Spinal cord (tissue), 10 donors: ENCODE data around the gene LHFPL3. TPM values are rescaled to one million over a fixed set of nuclear protein-coding genes. Genes with fewer than 3 reads are reported as not detected.
"Not testable (repeated sequence)": the region's sequence is repeated elsewhere in the genome, so short reads cannot be mapped to it uniquely, and the experiment has no call there.

ENCODE experiments used
- DNase-seq, 6 donors: peaks; one replicate each; pipeline versions ENCODE4 v3.0.0 to v3.0.0-alpha.2; 2013 to 2015; ENCODE audit warnings: low spot score in 6 of 6, low read depth in 4 of 6
- H3K27ac ChIP-seq: one replicate; pipeline ENCODE4 v1.5.1; 2013; ENCODE audit warnings: low read depth, low read length, control low read depth
- H3K27me3 ChIP-seq: one replicate; pipeline ENCODE4 v1.6.1; 2013; ENCODE audit warnings: low read length; ENCODE audit not compliant: control insufficient read depth, insufficient read depth
- H3K36me3 ChIP-seq: one replicate; pipeline ENCODE4 v1.6.1; 2013; ENCODE audit warnings: low read length; ENCODE audit not compliant: control insufficient read depth, insufficient read depth
- H3K4me1 ChIP-seq: one replicate; pipeline ENCODE4 v1.6.1; 2013; ENCODE audit warnings: low read length; ENCODE audit not compliant: control insufficient read depth, insufficient read depth
- H3K4me3 ChIP-seq: one replicate; pipeline ENCODE4 v1.5.1; 2013; ENCODE audit warnings: low read depth, low read length, control low read depth
- H3K9me3 ChIP-seq: one replicate; pipeline ENCODE4 v1.6.1; 2013; ENCODE audit warnings: low read length; ENCODE audit not compliant: control insufficient read depth, insufficient read depth
- WGBS: methylation state at CpG from one replicate; pipeline ENCODE4 v1.1.5; 2013; ENCODE audit warnings: missing lambda C conversion rate; ENCODE audit not compliant: insufficient coverage; 5-methylcytosine and 5-hydroxymethylcytosine counted together
- polyA plus RNA-seq, 2 donors: library from polyadenylated mRNA; unstranded; fragments of 120-200 nt; gene quantifications; one replicate each; pipeline ENCODE4 v1.2.1, GENCODE V29; 2013; ENCODE audit not compliant: insufficient read length in 2 of 2
- total RNA-seq, 2 donors: library from RNA; depleted of rRNA in 1 of 2; stranded (reverse); fragments of 120-200 nt in 1 of 2; fragments of >200 nt in 1 of 2; gene quantifications; one replicate each; pipeline versions ENCODE4 v1.2.3 to v1.2.4, GENCODE V29; 2013 to 2014
- donor health status: healthy.

The LHFPL3 gene
- total and polyA plus RNA-seq, 4 donors, result 18.8 to 78.7 (median 62.9) TPM

DNA sequence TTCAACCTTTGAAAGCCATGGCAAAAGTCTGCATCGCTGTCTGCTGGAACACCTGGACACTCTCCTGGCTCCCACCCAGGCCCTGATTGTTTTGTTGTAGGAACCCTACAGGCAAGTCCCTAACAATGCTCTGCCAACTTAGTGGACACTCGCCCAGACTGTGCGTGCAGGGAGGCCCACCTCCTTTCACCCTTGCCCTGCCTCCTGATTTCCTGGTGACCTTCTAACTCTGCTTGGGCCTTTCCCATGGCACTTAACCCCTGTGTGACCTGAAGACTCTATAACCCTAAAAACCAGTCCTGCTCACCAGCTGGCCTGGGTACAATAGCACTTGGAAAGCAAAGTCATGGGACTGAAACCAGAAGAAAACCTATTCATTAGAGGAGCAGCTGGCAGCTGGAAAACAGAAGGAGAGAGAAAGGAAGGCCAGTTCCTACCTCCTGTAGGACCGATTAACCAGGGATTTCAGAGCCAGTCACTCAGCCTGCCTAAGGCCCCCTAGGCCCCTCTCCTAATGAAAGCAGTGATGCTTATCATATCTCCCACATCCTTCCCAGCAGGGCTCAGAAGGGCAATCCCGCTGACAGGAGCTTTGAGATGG lies 602.9 kb downstream of the LHFPL3 start:
- peak in 1 of 6 donors; percentile 73 for DNase-seq
- H3K36me3 ChIP-seq, result no peaks in the 10 kb centered on the region
- no peaks in the 10 kb centered on the region for H3K9me3 ChIP-seq
- no peaks in the 10 kb centered on the region for H3K27me3 ChIP-seq
- H3K4me3 ChIP-seq, result no peak overlapping the region
- WGBS, result 29% methylated on average over 3 of the region's 5 CpGs
- peaks cover 7% of the 10 kb centered on the region for H3K4me1 ChIP-seq
- no peak overlapping the region for H3K27ac ChIP-seq

DNA sequence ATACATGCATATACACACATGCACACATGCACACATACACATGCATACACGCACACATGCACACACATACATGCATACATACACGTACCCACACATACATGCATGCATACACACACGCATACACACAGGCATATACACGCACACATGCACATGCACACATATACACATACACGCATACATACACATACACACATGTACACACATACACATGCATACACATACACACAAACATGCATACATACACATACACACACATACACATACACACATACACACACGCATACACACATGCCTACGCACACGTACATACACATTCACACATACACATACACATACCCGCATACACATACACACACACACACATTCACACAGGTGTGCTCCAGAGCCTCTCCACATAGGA lies 604.6 kb downstream of the LHFPL3 start:
- Histone ChIP-seq H3K27me3 (no peaks in the 10 kb centered on the region), H3K36me3 (no peaks in the 10 kb centered on the region), H3K4me1 (peaks cover 7% of the 10 kb centered on the region), H3K9me3 (no peaks in the 10 kb centered on the region), H3K4me3 (no peak overlapping the region), H3K27ac (no peak overlapping the region)
- 96% methylated on average over 9 of the region's 9 CpGs for WGBS
- DNase-seq, result no peak

DNA sequence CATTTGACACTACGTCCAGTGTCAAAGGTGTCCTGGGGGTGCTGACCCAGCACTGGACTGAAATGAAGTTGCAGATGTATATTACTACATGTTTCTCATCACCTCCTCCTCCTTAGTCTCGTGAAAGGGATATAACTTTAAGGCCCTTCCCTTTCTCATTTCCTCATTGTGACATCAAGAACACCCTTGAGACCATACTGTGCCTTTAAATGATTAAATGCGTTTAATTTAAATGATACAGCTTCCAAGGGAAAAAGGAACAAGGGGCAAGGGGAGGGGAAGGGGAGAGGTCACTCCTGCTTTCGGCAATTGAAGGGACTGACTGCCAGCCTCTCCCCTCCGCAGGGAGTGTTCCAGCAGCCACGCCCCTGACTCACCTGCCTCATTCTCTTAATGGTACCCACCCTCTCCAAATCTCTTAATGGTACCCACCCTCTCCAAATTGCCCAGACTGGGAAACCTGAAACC lies 605.2 kb downstream of the LHFPL3 start:
- Histone ChIP-seq H3K4me3 (no peak overlapping the region), H3K9me3 (no peaks in the 10 kb centered on the region), H3K27ac (no peak overlapping the region), H3K36me3 (no peaks in the 10 kb centered on the region), H3K4me1 (peaks cover 7% of the 10 kb centered on the region), H3K27me3 (no peaks in the 10 kb centered on the region)
- 93% methylated on average over 3 of the region's 6 CpGs for WGBS
- peak in 1 of 6 donors; percentile 19 for DNase-seq

DNA sequence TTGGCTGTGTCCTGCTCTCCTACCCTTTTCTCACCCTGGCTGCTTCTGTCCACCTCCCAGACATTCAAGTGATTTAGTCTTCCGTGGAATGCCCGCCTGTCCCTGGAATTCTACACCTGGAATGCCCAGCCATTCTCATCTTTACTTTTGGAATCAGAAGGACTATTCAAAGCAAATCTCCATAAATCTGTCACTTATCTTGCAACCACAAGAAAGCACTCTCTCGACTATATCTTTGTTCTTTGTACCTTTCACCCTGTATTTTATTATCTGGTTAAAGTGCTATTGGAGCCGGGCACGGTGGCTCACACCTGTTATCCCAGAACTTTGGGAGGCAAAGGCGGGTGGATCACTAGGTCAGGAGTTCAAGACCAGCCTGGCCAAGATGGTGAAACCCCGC lies 606.3 kb downstream of the LHFPL3 start:
- Histone ChIP-seq H3K36me3 (no peaks in the 10 kb centered on the region), H3K4me3 (no peak overlapping the region), H3K27ac (no peak overlapping the region), H3K4me1 (peaks cover 8% of the 10 kb centered on the region), H3K27me3 (no peaks in the 10 kb centered on the region), H3K9me3 (no peaks in the 10 kb centered on the region)
- DNase-seq, result no peak
- WGBS, result 95% methylated on average over 2 of the region's 7 CpGs

DNA sequence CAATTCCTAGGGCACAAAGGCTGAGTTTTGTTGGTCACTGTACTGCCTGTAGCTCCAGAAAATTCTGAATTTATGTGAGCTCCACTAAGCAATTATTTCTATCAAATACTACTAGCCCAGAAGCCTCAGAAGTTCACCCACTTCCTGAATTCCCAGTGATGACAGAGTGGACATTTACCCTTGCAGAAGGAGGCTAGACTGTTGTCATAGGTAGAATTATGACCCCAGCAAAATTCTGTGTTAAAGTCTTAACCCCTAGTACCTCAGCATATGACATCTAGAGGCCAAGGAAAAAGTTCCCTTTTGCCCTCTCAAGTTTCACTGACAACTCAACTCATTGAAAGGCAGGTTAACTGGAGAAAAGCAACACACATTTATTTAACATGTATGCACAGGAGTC lies 606.9 kb downstream of the LHFPL3 start:
- Histone ChIP-seq H3K4me3 (no peak overlapping the region), H3K27ac (no peak overlapping the region), H3K36me3 (no peaks in the 10 kb centered on the region), H3K4me1 (peaks cover 12% of the 10 kb centered on the region), H3K27me3 (no peaks in the 10 kb centered on the region), H3K9me3 (no peaks in the 10 kb centered on the region)
- DNase-seq, result no peak

DNA sequence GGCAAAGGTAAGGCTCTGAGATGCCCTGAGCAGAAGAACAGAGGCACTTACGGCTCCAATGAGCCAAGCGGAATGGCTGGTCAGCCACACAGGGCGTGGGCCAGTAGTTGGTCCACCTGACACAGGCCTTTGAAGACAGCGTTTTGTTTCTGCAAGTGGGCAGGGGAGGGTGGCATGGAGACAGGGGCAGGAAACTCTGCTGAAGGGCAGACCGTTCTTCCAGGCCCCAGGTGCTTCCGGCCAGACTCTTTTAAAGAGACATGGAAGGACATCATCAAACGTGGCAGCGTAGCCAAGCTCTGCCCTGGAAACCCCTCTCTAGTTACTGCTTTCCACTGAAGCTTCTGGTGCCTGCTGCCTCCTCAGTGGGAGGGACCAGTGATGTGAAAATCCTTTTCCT lies 608.1 kb downstream of the LHFPL3 start:
- Histone ChIP-seq H3K9me3 (no peaks in the 10 kb centered on the region), H3K36me3 (no peaks in the 10 kb centered on the region), H3K27me3 (no peaks in the 10 kb centered on the region), H3K27ac (no peak overlapping the region), H3K4me1 (peaks cover 6% of the 10 kb centered on the region), H3K4me3 (no peak overlapping the region)
- DNase-seq, result no peak
- 97% methylated on average over 8 of the region's 8 CpGs for WGBS

DNA sequence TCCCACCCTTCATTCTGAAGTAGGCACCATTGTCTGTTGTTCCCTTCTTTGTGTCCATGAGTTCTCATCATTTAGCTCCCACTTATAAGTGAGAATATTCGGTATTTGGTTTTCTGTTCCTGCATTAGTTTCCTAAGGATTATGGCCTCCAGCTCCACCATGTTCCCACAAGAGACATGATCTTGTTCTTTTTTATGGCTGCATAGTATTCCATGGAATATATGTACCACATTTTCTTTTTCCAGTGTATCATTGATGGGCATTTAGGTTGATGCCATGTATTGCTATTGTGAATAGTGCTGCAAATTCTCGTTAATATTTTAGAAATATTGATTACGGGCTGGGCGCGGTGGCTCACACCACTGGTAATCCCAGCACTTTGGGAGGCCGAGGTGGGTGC lies 609.1 kb downstream of the LHFPL3 start:
- 100% methylated on average over 4 of the region's 6 CpGs for WGBS
- H3K9me3 ChIP-seq, H3K36me3 ChIP-seq, DNase-seq, H3K4me1 ChIP-seq, H3K4me3 ChIP-seq, H3K27me3 ChIP-seq, H3K27ac ChIP-seq: not testable (repeated sequence)

DNA sequence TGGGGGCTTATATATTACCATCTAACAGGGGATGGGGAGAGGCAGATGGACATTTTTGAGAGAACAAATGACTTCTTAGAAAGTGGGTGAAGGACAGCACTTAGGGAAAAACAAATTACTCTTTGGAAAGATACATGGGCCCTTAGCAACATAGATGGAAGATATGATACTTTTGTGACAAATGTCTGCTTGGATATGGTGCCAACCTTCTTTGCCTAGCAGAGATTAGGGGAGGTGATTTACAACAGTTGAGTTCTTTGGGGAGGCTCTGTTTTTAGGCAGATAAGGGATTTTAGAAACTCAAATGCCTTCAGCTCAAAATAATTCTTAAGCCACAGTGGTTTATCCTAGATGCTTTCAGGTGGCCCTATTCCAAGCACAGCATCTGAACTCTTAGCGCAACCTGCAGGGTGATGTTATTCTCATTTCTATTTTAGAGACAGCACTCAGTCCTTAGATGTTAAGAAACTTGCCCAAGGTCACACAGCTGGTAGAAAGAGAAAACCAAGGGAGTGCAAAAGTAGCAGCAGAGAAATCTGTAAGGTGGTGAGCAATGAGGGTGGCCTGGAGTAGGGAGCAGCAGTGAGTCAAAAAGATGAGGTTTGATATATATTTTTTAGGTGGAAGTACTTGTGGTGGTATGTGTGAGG lies 610.5 kb downstream of the LHFPL3 start:
- no CpG with 5 or more reads among the region's 1 CpG for WGBS
- peak overlapping the region; percentile 61 for H3K27ac ChIP-seq
- DNase-seq, result no peak

DNA sequence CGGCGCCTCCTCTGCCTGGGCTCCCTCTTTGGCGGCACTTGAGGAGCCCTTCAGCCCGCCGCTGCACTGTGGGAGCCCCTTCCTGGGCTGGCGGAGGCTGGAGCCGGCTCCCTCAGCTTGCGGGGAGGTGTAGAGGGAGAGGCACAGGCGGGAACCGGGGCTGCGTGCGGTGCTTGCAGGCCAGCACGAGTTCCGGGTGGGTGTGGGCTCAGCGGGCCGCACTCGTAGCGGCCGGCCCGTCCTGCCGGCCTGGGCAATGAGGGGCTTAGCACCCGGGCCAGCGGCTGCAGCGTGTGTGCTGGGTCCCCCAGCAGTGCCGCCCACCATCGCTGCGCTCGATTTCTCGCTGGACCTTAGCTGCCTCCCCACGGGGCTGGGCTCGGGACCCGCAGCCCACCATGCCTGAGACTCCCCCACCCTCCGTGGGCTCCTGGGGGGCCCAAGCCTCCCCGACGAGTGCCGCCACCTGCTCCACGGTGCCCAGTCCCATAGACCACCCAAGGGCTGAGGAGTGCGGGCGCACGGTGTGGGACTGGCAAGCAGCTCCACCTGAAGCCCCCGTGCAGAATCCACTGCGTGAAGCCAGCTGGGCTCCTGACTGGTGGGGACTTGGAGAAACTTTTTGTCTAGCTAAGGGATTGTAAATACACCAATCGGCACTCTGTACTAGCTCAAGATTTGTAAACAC lies 611.8 kb downstream of the LHFPL3 start:
- Histone ChIP-seq H3K27ac (peak overlapping the region; percentile 61), H3K4me3 (no peak overlapping the region), H3K9me3 (no peaks in the 10 kb centered on the region), H3K36me3 (no peaks in the 10 kb centered on the region), H3K27me3 (no peaks in the 10 kb centered on the region), H3K4me1 (peaks cover 11% of the 10 kb centered on the region)
- WGBS, result 92% methylated on average over 36 of the region's 43 CpGs
- DNase-seq, result no peak

More for the DNA sequence above, 610.5 kb downstream of the LHFPL3 start:
- Histone ChIP-seq H3K27me3 (no peaks in the 10 kb centered on the region), H3K36me3 (no peaks in the 10 kb centered on the region), H3K4me3 (no peak overlapping the region), H3K9me3 (no peaks in the 10 kb centered on the region), H3K4me1 (peaks cover 6% of the 10 kb centered on the region)
